NCI-H2196 (cell line): ENCODE results near the gene CCDC172.

Source experiments
- DNase-seq: peaks from one replicate; lab custom pipeline; 2025; ENCODE audit not compliant: unreplicated experiment; lab: John Stamatoyannopoulos, UW

Gene CCDC172

DNA sequence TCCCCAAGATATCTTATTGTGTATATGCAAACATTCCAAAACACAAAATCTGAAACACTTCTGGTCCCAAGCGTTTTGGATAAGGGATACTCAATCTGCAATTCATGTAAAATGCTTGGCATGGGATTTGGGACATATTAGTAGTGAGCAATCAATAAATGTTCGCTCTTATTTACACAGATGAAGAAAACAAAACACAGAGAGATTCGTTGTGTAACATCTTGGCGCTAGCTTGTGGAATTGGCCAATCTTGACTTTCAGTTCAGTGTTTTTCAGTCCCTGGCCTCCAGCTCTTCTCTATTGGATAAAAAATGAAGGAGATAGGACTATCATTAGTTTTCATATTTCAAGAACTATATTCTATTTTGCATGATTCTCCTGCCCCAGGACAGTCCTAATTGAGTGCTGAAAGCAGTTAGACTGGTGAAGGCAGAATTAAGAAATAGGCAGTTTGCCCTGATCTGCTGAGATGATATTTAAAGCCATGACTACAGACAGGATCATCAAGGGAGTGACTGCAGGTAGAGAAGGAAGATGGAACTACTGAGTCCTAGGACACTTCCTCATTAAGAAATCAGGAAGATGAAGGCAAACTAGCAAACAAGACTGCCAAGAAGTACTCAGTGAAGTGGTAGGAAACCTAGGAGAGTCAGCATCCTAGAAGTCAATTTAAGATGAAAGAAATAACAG is 105.2 kb downstream of the CCDC172 start:
- DNase-seq, result no peak
